Gastroesophageal sphincter (tissue), 3 donors: ENCODE results near the gene ROBO1.

Source experiments
- CTCF ChIP-seq, 4 experiments: fragments of 200-600 bp in 2 of 4; fragments of 450-650 bp in 2 of 4; sonication (generic) in 1 of 4; IDR thresholded peaks; one replicate each; pipeline ENCODE4 v1.5.1; 2017 to 2019; ENCODE audit warnings: antibody characterized with exemption in 4 of 4, mild to moderate bottlenecking in 2 of 4, moderate library complexity in 2 of 4
- POLR2A ChIP-seq, 2 donors: fragments of 450-650 bp; IDR thresholded peaks; one replicate each; pipeline ENCODE4 v1.6.1; 2017; ENCODE audit warnings: antibody characterized with exemption in 2 of 2, mild to moderate bottlenecking in 2 of 2, moderate library complexity in 1 of 2

GRCh38 chr3:78823434-78823833, 944.4 kb downstream of the ROBO1 start:
- TF ChIP-seq POLR2A (IDR thresholded peaks at IDR 0.05) (no peak), CTCF (IDR thresholded peaks at IDR 0.05) (no peak)
